Vagina (tissue), 2 donors: ENCODE data around the gene RYR1. TPM values are rescaled to one million over a fixed set of nuclear protein-coding genes. Genes with fewer than 3 reads are reported as not detected.

Experiments used
- DNase-seq, 2 donors: peaks; one replicate each; pipeline ENCODE4 v3.0.0-alpha.2; 2017; ENCODE audit errors: extremely low spot score in 2 of 2
- H3K27ac ChIP-seq: fragments of 200-600 bp; sonication (generic); one replicate; pipeline ENCODE4 v1.5.1; 2019
- H3K27me3 ChIP-seq: fragments of 200-600 bp; sonication (generic); one replicate; pipeline ENCODE4 v1.5.1; 2019
- H3K36me3 ChIP-seq, 2 donors: fragments of 200-600 bp; sonication (generic); one replicate each; pipeline ENCODE4 v1.5.1; 2017 to 2019
- H3K4me1 ChIP-seq: fragments of 200-600 bp; sonication (generic); one replicate; pipeline ENCODE4 v1.5.1; 2019
- H3K4me3 ChIP-seq, 2 donors: fragments of 200-600 bp; sonication (generic); 1 replicate in 1 of 2; 2 replicates in 1 of 2; pipeline ENCODE4 v1.5.1; 2016 to 2019
- H3K9me3 ChIP-seq: fragments of 200-600 bp; sonication (generic); one replicate; pipeline ENCODE4 v1.5.1; 2019
- CTCF ChIP-seq, 3 experiments: fragments of 450-650 bp in 2 of 3; fragments of 200-600 bp in 1 of 3; sonication (generic) in 1 of 3; IDR thresholded peaks; one replicate each; pipeline ENCODE4 v1.5.1; 2017 to 2019; ENCODE audit warnings: antibody characterized with exemption in 3 of 3, mild to moderate bottlenecking in 2 of 3, moderate library complexity in 2 of 3
- POLR2A ChIP-seq, 2 donors: fragments of 450-650 bp; IDR thresholded peaks; one replicate each; pipeline ENCODE4 v1.6.1; 2017; ENCODE audit warnings: antibody characterized with exemption in 2 of 2, mild to moderate bottlenecking in 2 of 2, moderate library complexity in 2 of 2
- POLR2AphosphoS5 ChIP-seq, 2 donors: sonication (generic); formaldehyde crosslinking; IDR thresholded peaks; one replicate each; pipeline ENCODE4 v1.9.0; 2017; ENCODE audit warnings: antibody characterized with exemption in 2 of 2, mild to moderate bottlenecking in 2 of 2, low read depth in 1 of 2; ENCODE audit not compliant: insufficient read depth in 1 of 2
- intact Hi-C: fragments of 100-400 bp; cut with DNase I; formaldehyde crosslinking; loops from one replicate; pipeline ENCODE4 v1.15.1; 2023
- total RNA-seq: library from RNA; depleted of rRNA; stranded (reverse); fragments of >200 nt; gene quantifications from one replicate; pipeline ENCODE4 v1.2.3, GENCODE V29; 2016

RYR1 gene
- total RNA-seq, 1 donor from 2014 or later, result 1.5 TPM

- Histone ChIP-seq H3K4me1 (no peaks in the 10 kb centered on the region), H3K27ac (no peak overlapping the region), H3K4me3 (no peak overlapping the region), H3K9me3 (no peaks in the 10 kb centered on the region), H3K36me3 (no peaks in the 10 kb centered on the region), H3K27me3 (no peaks in the 10 kb centered on the region)
- TF ChIP-seq POLR2A (IDR thresholded peaks at IDR 0.05) (no peak), POLR2AphosphoS5 (IDR thresholded peaks at IDR 0.05; ENCODE audit: insufficient read depth in 1 of 2, low read depth in 1 of 2) (no peak), CTCF (IDR thresholded peaks at IDR 0.05) (no peak)
- intact Hi-C loops, result no loop called here
- no peak for DNase-seq
These were observed 4.3 kb upstream of the RYR1 start for GRCh38 chr19:38429055-38429810.

GRCh38 chr19:38429811-38430156 is 3.7 kb upstream of the RYR1 start:
- Histone ChIP-seq H3K36me3 (no peaks in the 10 kb centered on the region), H3K27me3 (no peaks in the 10 kb centered on the region)
- intact Hi-C loops, result no loop called here

GRCh38 chr19:38430931-38431330 is 2.6 kb upstream of the RYR1 start:
- TF ChIP-seq POLR2A (IDR thresholded peaks at IDR 0.05) (no peak), CTCF (IDR thresholded peaks at IDR 0.05) (no peak), POLR2AphosphoS5 (IDR thresholded peaks at IDR 0.05; ENCODE audit: insufficient read depth in 1 of 2, low read depth in 1 of 2) (no peak)
- Histone ChIP-seq H3K4me3 (no peak overlapping the region), H3K27ac (no peak overlapping the region), H3K9me3 (no peaks in the 10 kb centered on the region), H3K36me3 (no peaks in the 10 kb centered on the region), H3K27me3 (no peaks in the 10 kb centered on the region), H3K4me1 (no peaks in the 10 kb centered on the region)
- no peak for DNase-seq
- intact Hi-C loops, result no loop called here

More at GRCh38 chr19:38429811-38430156, 3.7 kb upstream of the RYR1 start:
- Histone ChIP-seq H3K4me1 (no peaks in the 10 kb centered on the region), H3K9me3 (no peaks in the 10 kb centered on the region), H3K4me3 (no peak overlapping the region), H3K27ac (no peak overlapping the region)
- TF ChIP-seq CTCF (IDR thresholded peaks at IDR 0.05) (no peak), POLR2AphosphoS5 (IDR thresholded peaks at IDR 0.05; ENCODE audit: insufficient read depth in 1 of 2, low read depth in 1 of 2) (no peak), POLR2A (IDR thresholded peaks at IDR 0.05) (no peak)
- no peak for DNase-seq

GRCh38 chr19:38434549-38435051 is 1.1 kb downstream of the RYR1 start:
- TF ChIP-seq POLR2A (IDR thresholded peaks at IDR 0.05), result no peak
- TF ChIP-seq CTCF (IDR thresholded peaks at IDR 0.05), result no peak
- TF ChIP-seq POLR2AphosphoS5 (IDR thresholded peaks at IDR 0.05; ENCODE audit: insufficient read depth in 1 of 2, low read depth in 1 of 2), result no peak
- no peak for DNase-seq
- Histone ChIP-seq H3K4me3 (no peak overlapping the region), H3K9me3 (no peaks in the 10 kb centered on the region), H3K4me1 (no peaks in the 10 kb centered on the region), H3K27ac (no peak overlapping the region), H3K36me3 (no peaks in the 10 kb centered on the region), H3K27me3 (no peaks in the 10 kb centered on the region)
- intact Hi-C loops, result no loop called here

GRCh38 chr19:38437295-38437694 is 3.8 kb downstream of the RYR1 start:
- no peaks in the 10 kb centered on the region for H3K27me3 ChIP-seq
- no peak overlapping the region for H3K27ac ChIP-seq
- H3K9me3 ChIP-seq, result no peaks in the 10 kb centered on the region
- DNase-seq, result no peak
- H3K36me3 ChIP-seq, result no peaks in the 10 kb centered on the region
- intact Hi-C loops, result no loop called here
- TF ChIP-seq POLR2A (IDR thresholded peaks at IDR 0.05), result no peak
- TF ChIP-seq CTCF (IDR thresholded peaks at IDR 0.05), result no peak
- TF ChIP-seq POLR2AphosphoS5 (IDR thresholded peaks at IDR 0.05; ENCODE audit: insufficient read depth in 1 of 2, low read depth in 1 of 2), result no peak
- H3K4me1 ChIP-seq, result no peaks in the 10 kb centered on the region
- no peak overlapping the region for H3K4me3 ChIP-seq
